Breast epithelium (tissue), 3 donors: ENCODE results near the gene CCL24.

Experiments used
- POLR2A ChIP-seq: fragments of 450-650 bp; IDR thresholded peaks from one replicate; pipeline ENCODE4 v1.6.1; 2016; ENCODE audit warnings: antibody characterized with exemption, mild to moderate bottlenecking, moderate library complexity
- TF ChIP-seq, protein P1 (sequence below), 3 donors: fragments of 450-650 bp; IDR thresholded peaks; one replicate each; pipeline ENCODE4 v1.5.1; 2016 to 2017; ENCODE audit warnings: antibody characterized with exemption in 3 of 3, mild to moderate bottlenecking in 3 of 3, moderate library complexity in 3 of 3

DNA sequence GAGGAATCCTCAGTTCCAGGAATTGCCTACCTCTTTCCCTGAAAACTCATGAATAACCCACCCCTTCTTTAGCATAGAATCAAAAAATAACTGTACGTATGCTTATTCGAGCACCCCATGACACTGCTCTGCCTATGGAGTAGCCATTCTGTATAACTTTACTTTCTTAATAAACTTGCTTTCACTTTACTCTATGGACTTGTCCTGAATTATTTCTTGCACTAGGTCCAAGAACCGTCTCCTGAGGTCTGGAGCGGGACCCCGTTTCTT lies 11.1 kb downstream of the CCL24 start:
- TF ChIP-seq, protein P1, sequence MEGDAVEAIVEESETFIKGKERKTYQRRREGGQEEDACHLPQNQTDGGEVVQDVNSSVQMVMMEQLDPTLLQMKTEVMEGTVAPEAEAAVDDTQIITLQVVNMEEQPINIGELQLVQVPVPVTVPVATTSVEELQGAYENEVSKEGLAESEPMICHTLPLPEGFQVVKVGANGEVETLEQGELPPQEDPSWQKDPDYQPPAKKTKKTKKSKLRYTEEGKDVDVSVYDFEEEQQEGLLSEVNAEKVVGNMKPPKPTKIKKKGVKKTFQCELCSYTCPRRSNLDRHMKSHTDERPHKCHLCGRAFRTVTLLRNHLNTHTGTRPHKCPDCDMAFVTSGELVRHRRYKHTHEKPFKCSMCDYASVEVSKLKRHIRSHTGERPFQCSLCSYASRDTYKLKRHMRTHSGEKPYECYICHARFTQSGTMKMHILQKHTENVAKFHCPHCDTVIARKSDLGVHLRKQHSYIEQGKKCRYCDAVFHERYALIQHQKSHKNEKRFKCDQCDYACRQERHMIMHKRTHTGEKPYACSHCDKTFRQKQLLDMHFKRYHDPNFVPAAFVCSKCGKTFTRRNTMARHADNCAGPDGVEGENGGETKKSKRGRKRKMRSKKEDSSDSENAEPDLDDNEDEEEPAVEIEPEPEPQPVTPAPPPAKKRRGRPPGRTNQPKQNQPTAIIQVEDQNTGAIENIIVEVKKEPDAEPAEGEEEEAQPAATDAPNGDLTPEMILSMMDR (IDR thresholded peaks at IDR 0.05): no peak
- no peak for TF ChIP-seq POLR2A
